ENCODE measurements around the gene S100A4. TPM values are rescaled to one million over a fixed set of nuclear protein-coding genes. Genes with fewer than 3 reads are reported as not detected.

The S100A4 gene
- polyA plus RNA-seq, 1 experiment = 797 TPM

DNA sequence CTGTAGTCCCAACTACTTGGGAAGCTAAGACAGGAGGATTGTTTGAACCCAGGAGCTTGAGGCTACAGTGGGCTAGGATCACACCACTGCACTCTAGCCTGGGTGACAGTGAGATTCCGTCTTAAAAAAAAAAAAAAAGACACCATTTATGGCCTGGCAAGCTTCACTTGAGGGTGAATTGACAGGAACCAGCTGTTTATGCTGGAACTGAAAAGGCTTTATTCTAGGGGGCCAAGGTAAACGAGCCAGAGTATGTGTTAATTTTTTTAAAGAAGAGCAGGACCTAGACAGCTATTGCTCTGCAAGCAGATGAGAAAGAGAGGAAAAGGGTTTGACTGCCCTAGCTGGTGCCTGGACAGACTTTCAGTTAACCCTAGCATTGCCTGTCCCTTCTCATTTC lies 46.9 kb downstream of the S100A4 start:
- ChIA-PET POLR2A (interaction anchor here (0.6 kb wide), 1 partner anchor 111 kb away, joined by 3 read pairs; no protein-coding TSS in a partner anchor), CTCF (interaction anchor here (1.3 to 18.6 kb wide), 4 partner anchors 8 to 144 kb away, joined by 3 to 404 read pairs (median 4); partner anchors contain the start of genes PGLYRP4 and S100A9)
- Histone ChIP-seq H3K36me3 (ENCODE audit: control insufficient read depth, insufficient read depth, low read length) (no peaks in the 10 kb centered on the region), H3K4me3 (ENCODE audit: low read depth, low read length) (no peak overlapping the region), H3K27me3 (ENCODE audit: control insufficient read depth, insufficient read depth, low read length) (peaks cover 14% of the 10 kb centered on the region)
- TF ChIP-seq, protein P1, sequence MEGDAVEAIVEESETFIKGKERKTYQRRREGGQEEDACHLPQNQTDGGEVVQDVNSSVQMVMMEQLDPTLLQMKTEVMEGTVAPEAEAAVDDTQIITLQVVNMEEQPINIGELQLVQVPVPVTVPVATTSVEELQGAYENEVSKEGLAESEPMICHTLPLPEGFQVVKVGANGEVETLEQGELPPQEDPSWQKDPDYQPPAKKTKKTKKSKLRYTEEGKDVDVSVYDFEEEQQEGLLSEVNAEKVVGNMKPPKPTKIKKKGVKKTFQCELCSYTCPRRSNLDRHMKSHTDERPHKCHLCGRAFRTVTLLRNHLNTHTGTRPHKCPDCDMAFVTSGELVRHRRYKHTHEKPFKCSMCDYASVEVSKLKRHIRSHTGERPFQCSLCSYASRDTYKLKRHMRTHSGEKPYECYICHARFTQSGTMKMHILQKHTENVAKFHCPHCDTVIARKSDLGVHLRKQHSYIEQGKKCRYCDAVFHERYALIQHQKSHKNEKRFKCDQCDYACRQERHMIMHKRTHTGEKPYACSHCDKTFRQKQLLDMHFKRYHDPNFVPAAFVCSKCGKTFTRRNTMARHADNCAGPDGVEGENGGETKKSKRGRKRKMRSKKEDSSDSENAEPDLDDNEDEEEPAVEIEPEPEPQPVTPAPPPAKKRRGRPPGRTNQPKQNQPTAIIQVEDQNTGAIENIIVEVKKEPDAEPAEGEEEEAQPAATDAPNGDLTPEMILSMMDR (IDR thresholded peaks at IDR 0.05; ENCODE audit: insufficient read depth, low read depth, low read length) = no peak
- DNase-seq (ENCODE audit: low read depth) = no peak

DNA sequence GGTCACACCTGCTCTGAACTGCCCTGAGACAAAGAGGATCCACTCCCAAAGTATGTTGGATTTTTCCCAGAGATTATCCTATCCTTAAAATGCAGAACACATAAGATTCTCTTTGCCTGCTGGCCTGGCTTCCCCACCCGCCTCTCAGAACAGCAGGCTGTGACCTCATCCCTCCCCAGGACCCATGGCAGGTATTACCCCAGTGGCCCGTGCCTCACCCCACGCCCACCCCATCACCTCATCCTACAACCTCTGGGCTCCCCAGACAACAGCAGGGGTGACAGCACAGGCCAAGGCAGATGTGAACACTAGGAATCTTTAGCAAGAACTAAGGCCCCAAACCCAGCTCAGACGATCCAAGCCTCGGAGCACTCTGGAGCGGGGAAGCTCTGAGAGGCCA lies 50.1 kb downstream of the S100A4 start:
- TF ChIP-seq, protein P1 (IDR thresholded peaks at IDR 0.05; ENCODE audit: insufficient read depth, low read depth, low read length) = no peak
- H3K4me3 ChIP-seq (ENCODE audit: low read depth, low read length) = no peak overlapping the region
- CTCF ChIA-PET = interaction anchor here (0.6 to 18.6 kb wide), 28 partner anchors 10 to 175 kb away, joined by 3 to 404 read pairs (median 6); partner anchors contain the start of genes PGLYRP4, S100A12, S100A2 and S100A5
- no peak for DNase-seq (ENCODE audit: low read depth)
- peaks cover 13% of the 10 kb centered on the region for H3K27me3 ChIP-seq (ENCODE audit: control insufficient read depth, insufficient read depth, low read length)
- POLR2A ChIA-PET = no interaction called here
- no peaks in the 10 kb centered on the region for H3K36me3 ChIP-seq (ENCODE audit: control insufficient read depth, insufficient read depth, low read length)

DNA sequence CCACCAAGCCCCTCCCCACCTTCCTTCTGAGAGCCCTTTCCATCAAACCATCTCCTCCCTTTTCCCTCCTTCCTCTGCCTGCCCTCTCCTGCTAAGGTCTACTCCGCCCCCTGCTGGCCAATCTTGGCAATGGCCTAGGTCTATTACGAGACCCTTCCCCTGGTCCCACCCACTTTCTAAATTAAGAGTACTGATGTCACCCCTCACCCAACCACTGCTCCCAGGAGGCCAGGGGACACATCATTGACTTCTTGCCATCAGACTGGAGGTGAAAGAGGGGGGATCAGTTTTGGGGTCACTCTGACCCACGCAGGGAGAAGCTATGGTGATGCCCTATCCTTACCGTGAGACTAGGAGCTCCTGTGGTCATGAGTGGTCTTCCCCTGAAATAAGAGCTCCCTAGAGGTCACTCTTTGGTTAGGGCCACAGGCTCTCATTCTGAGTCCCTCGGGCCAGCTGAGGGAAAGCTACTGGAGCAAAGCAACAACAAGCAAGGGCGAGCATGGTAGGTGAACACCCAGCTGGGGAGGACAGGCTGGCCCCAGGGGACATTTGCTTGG lies 50.5 kb downstream of the S100A4 start:
- TF ChIP-seq, protein P1 (IDR thresholded peaks at IDR 0.05; ENCODE audit: insufficient read depth, low read depth, low read length) = peak; percentile 97
- DNase-seq (ENCODE audit: low read depth) = no peak
- peaks cover 13% of the 10 kb centered on the region for H3K27me3 ChIP-seq (ENCODE audit: control insufficient read depth, insufficient read depth, low read length)
- ChIA-PET CTCF (interaction anchor here (0.6 to 18.6 kb wide), 37 partner anchors 11 to 174 kb away, joined by 3 to 404 read pairs (median 5); partner anchors contain the start of genes PGLYRP4, S100A12, S100A2 and S100A5), POLR2A (no interaction called here)
- no peak overlapping the region for H3K4me3 ChIP-seq (ENCODE audit: low read depth, low read length)
- H3K36me3 ChIP-seq (ENCODE audit: control insufficient read depth, insufficient read depth, low read length) = no peaks in the 10 kb centered on the region

Other genes starting within 250 kb of the S100A4 start
- not detected in 2 replicates for gene PGLYRP3, start 232.9 kb downstream of the S100A4 start, polyA plus RNA-seq (2011; rRNA removed)
- not detected in 2 replicates for gene PGLYRP4, start 197.0 kb downstream of the S100A4 start, polyA plus RNA-seq (2011; rRNA removed)
- not detected in 2 replicates for gene S100A9, start 188.0 kb downstream of the S100A4 start, polyA plus RNA-seq (2011; rRNA removed)
- gene S100A12, start 170.2 kb downstream of the S100A4 start, polyA plus RNA-seq (2011; rRNA removed) = not detected in 2 replicates
- not detected in 2 replicates for gene S100A8, start 154.7 kb downstream of the S100A4 start, polyA plus RNA-seq (2011; rRNA removed)
- gene S100A7A, start 129.3 kb downstream of the S100A4 start, polyA plus RNA-seq (2011; rRNA removed) = not detected in 2 replicates
- gene S100A7, start 85.2 kb downstream of the S100A4 start, polyA plus RNA-seq (2011; rRNA removed) = not detected in 2 replicates
- 1,222 and 1,308 TPM in 2 replicates for gene S100A6, start 9.8 kb downstream of the S100A4 start, polyA plus RNA-seq (2011; rRNA removed)
- gene S100A5, start 4.9 kb downstream of the S100A4 start, polyA plus RNA-seq (2011; rRNA removed) = 0.28 and 0.40 TPM in 2 replicates
- 5.5 and 9.5 TPM in 2 replicates for gene S100A3, start 3.5 kb upstream of the S100A4 start, polyA plus RNA-seq (2011; rRNA removed)
- 2.0 and 2.7 TPM in 2 replicates for gene S100A2, start 20.0 kb upstream of the S100A4 start, polyA plus RNA-seq (2011; rRNA removed)
- gene S100A16, start 67.3 kb upstream of the S100A4 start, polyA plus RNA-seq (2011; rRNA removed) = 490 and 699 TPM in 2 replicates
- gene S100A14, start 70.5 kb upstream of the S100A4 start, polyA plus RNA-seq (2011; rRNA removed) = not detected in 2 replicates
- gene S100A13, start 81.7 kb upstream of the S100A4 start, polyA plus RNA-seq (2011; rRNA removed) = 310 and 313 TPM in 2 replicates
- 0.31 and 0.71 TPM in 2 replicates for gene S100A1, start 82.6 kb upstream of the S100A4 start, polyA plus RNA-seq (2011; rRNA removed)
- gene CHTOP, start 88.3 kb upstream of the S100A4 start, polyA plus RNA-seq (2011; rRNA removed) = 36.8 and 38.4 TPM in 2 replicates
- 50.3 and 62.4 TPM in 2 replicates for gene SNAPIN, start 112.9 kb upstream of the S100A4 start, polyA plus RNA-seq (2011; rRNA removed)
- gene ILF2, start 125.2 kb upstream of the S100A4 start, polyA plus RNA-seq (2011; rRNA removed) = 182 and 213 TPM in 2 replicates
- gene NPR1, start 132.9 kb upstream of the S100A4 start, polyA plus RNA-seq (2011; rRNA removed) = 0.02 TPM in 1 of 2 replicates, not detected in the other
- gene INTS3, start 182.2 kb upstream of the S100A4 start, polyA plus RNA-seq (2011; rRNA removed) = 38.8 and 52.8 TPM in 2 replicates
- gene SLC27A3, start 229.6 kb upstream of the S100A4 start, polyA plus RNA-seq (2011; rRNA removed) = 18.2 and 25.4 TPM in 2 replicates